ENCODE results near the gene PCIF1. TPM values are rescaled to one million over a fixed set of nuclear protein-coding genes. Genes with fewer than 3 reads are reported as not detected.

PCIF1 gene
- total and polyA plus RNA-seq, 8 donors: 26.1 to 50.8 (median 44.0) TPM

DNA sequence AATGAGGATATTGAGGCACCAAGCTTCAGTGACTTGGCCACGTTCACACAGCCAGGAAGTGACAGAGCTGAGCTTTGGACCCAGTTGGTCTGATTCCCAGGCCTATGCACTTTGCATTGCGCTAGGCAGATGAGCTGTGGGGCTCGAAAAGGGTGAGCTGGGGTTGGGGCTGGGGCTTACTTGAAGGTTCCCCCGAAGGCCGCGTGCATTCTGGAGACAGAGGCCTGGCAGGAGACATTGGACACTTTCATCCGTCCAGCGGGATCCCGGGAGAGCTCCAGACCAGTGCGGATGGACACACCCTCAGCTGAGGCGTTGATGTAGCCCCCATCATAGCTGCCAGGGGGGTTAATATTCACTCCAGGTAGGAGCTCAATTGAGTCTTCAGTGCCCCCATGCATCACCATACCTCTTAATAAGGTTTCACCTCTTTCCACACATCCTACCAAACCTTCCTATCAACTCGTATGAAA is 25.1 kb upstream of the PCIF1 start:
- Histone ChIP-seq H3K36me3 (peaks cover 0 to 8% of the 10 kb centered on the region in 2 donors), H3K4me3 (peak overlapping the region in 1 of 2 donors; percentile 50), H3K9me3 (no peaks in the 10 kb centered on the region), H3K27me3 (peaks cover 0 to 26% of the 10 kb centered on the region in 2 donors), H3K27ac (peak overlapping the region in 1 of 2 donors; percentile 51), H3K4me1 (peaks cover 6 to 47% of the 10 kb centered on the region in 2 donors)
- intact Hi-C loops (cut with DNase I): no loop called here
- DNase-seq (peak in 1 of 4 donors; percentile 61), ATAC-seq (no peak)
- TF ChIP-seq, protein P1, sequence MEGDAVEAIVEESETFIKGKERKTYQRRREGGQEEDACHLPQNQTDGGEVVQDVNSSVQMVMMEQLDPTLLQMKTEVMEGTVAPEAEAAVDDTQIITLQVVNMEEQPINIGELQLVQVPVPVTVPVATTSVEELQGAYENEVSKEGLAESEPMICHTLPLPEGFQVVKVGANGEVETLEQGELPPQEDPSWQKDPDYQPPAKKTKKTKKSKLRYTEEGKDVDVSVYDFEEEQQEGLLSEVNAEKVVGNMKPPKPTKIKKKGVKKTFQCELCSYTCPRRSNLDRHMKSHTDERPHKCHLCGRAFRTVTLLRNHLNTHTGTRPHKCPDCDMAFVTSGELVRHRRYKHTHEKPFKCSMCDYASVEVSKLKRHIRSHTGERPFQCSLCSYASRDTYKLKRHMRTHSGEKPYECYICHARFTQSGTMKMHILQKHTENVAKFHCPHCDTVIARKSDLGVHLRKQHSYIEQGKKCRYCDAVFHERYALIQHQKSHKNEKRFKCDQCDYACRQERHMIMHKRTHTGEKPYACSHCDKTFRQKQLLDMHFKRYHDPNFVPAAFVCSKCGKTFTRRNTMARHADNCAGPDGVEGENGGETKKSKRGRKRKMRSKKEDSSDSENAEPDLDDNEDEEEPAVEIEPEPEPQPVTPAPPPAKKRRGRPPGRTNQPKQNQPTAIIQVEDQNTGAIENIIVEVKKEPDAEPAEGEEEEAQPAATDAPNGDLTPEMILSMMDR (IDR thresholded peaks at IDR 0.05): no peak

DNA sequence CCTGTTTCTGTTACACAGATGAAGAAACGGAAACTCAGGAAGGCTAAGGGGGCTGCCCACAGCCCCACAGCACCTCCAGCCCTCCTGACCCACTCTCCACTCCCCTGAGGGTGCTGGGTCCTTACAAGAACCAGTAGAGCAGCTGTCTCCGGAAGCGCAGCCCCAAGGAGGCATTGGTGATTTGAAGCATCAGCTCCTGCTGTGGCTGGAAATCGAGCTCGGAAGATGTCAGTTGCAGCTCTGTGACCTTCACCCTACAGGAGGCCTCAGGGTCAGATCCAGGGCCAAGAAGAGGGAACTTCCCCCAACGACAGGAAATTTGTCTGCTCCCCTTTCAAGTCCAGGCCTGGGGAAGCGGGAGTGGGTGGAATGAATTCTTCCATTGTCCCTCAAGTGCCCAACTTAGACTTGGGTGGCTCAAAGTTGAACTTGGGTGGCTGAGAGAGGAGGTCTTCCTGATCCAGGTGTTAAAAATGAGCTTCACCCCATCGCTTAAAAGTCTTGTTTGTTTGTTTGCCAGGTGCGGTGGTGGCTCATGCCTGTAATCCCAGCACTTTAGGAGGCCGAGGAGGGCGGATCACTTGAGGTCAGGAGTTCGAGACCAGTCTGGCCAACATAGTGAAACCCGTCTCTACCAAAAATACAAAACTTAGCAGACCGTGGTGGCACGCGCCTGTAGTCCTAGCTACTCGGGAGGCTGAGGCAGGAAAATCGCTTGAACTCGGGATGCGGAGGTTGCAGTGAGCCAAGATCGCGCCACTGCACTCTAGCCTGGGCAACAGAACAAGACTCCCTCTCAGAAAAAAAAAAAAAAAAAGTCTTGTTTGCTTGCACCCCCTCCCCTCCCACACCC is 24.4 kb upstream of the PCIF1 start:
- DNase-seq (peak in 1 of 4 donors; percentile 39), ATAC-seq (no peak)
- peaks cover 0 to 26% of the 10 kb centered on the region in 2 donors for H3K27me3 ChIP-seq
- H3K9me3 ChIP-seq: no peaks in the 10 kb centered on the region
- peaks cover 6 to 53% of the 10 kb centered on the region in 2 donors for H3K4me1 ChIP-seq
- TF ChIP-seq, protein P1 (IDR thresholded peaks at IDR 0.05): no peak
- peaks cover 0 to under 1% of the 10 kb centered on the region in 2 donors for H3K36me3 ChIP-seq
- H3K27ac ChIP-seq: peak overlapping the region in 1 of 2 donors; percentile 51
- intact Hi-C loops (cut with DNase I): no loop called here
- peak overlapping the region in 1 of 2 donors; percentile 50 for H3K4me3 ChIP-seq

DNA sequence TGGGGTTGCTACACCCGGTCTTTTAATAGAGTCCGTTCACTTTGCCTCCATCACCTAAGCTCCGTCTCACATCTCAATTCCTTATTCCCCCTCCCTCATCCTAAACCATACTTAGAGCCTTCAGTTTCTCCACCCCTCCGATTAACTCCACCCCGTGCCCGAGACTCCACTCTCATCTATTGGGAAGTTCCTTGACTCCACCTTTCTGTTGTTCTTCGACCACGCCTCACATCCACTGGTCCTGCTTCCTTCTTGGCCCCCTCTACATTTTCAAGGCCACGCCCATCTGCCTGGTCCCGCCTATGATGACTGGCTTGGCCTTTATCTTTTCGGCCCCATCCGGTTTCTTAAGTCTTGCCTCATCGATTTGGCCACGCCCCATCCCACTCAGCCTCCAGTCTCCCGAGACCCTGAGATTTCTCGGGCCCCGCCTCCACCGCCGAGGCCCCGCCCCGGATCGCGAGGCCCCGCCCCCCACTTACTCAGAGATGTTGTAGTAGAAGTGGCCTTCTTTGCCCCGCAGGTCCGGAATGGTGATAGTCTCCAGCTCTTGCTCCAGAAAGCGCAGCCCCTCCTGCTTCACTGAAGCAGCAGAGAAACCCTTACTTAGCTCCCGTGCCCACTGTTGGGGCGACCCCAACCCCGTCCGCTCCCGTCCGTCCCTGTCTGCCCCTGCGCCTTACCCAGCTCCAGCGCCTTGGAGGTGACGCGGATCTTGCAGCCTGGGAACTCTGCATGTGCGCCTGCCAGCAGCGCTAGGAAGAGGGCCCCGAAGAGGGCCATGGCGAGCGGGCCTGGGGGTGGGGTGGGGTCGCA is 23.6 kb upstream of the PCIF1 start:
- Histone ChIP-seq H3K9me3 (no peaks in the 10 kb centered on the region), H3K4me3 (peak overlapping the region; percentile 27 to 50), H3K27ac (peak overlapping the region; percentile 78 to 88), H3K36me3 (no peaks in the 10 kb centered on the region), H3K4me1 (peaks cover 6 to 57% of the 10 kb centered on the region in 2 donors), H3K27me3 (peaks cover 0 to 26% of the 10 kb centered on the region in 2 donors)
- DNase-seq: peak; percentile 87 to 97 (median 96)
- peak; percentile 91 for ATAC-seq
- intact Hi-C loops (cut with DNase I): no loop called here
- TF ChIP-seq, protein P1 (IDR thresholded peaks at IDR 0.05): no peak

DNA sequence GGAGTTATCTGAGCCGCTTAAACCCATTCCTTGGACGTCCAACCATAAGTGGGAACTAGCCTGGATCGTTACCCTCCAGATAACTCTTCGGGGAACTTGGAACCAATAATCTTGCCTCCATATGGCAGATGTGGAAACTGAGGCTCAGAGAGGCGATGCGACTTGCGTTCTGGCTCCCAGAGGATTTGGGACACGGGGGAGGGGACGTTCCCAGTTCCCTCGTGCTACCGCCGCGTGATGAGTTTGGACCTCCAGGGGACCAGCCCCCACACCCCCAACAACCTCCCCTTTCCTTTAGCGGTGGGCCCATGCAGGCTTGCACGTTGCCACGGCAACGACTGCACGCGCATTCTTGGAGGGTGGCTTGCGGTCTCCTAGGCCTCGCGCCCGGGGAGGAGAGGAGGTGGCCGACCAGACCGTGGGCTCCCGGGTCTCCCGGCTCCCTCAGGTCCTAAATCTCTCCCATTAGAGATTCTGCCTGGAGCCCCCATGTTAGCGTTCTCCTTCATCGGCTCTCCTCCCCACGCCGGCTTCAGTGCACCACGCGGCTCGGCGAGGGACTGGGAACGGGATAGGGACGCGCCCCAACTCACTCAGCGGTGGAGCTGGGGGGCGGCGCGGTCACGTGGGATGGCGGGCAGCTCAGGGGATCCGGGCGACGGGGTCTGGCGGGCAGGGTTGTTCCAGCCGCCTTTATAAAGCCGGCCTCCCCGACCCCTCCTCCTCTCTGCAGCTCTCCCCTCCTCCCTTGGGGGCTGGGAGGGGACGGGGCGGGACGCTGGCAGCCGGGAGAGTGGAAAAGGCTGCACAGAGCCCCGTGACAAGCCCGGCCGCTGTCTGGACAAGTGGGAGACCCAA is 22.8 kb upstream of the PCIF1 start, which contains the start of gene PLTP:
Gene PLTP (minus strand): TSS at position 670 of the 858 bp plus-strand sequence. CDS start 703 bp downstream, outside the sequence.
- Histone ChIP-seq H3K36me3 (no peaks in the 10 kb centered on the region), H3K4me1 (peaks cover 6 to 57% of the 10 kb centered on the region in 2 donors), H3K27ac (peak within 1 kb of the TSS; percentile 78 to 88), H3K27me3 (peaks cover 0 to 26% of the 10 kb centered on the region in 2 donors), H3K9me3 (no peaks in the 10 kb centered on the region), H3K4me3 (peak within 1 kb of the TSS; percentile 27 to 50)
- ATAC-seq (peak; percentile 54), DNase-seq (peak; percentile 77 to 86 (median 84))
- intact Hi-C loops (cut with DNase I): no loop called here
- TF ChIP-seq, protein P1 (IDR thresholded peaks at IDR 0.05): no peak
